ENCODE measurements around the gene FGD4. TPM values are rescaled to one million over a fixed set of nuclear protein-coding genes. Genes with fewer than 3 reads are reported as not detected.

Gene FGD4
- total RNA-seq, 1 donor from 2014 or later = 86.3 TPM

DNA sequence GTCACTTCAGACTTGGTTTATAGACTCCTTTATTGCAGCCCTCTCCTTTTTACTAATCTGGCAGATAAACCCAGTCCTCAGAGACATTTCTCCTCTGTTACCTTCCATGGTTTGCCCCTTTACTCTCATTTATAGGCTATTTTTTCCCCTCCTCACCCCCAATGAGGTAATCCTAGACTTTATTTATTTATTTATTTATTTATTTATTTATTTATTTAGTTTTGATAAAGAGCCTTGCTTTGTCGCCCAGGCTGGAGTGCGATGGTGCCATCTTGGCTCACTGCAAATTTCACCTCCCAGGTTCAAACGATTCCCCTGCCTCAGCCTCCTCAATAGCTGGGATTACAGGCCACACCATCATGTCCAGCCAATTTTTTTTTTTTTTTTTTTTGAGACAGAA, 8.4 kb downstream of the FGD4 start:
- DNase-seq = no peak

DNA sequence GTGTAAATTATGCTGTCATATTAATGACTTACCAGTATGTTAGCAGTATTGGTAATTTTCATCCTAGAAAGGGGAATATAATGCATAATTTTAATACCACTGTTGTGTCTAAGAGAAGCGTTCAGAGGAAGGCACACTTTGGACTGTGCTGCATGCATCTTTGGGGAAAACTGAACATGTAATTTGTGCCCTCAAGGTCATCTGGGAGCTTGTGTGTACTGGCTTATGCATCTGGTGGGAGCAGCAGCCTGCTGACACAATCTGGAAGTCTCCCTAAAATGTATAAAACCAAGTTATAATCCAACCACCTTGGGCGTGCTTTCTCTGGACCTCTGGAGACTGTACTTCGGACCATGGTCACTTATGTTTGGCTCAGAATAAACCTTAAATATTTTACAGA, 14.1 kb downstream of the FGD4 start:
- DNase-seq = no peak

DNA sequence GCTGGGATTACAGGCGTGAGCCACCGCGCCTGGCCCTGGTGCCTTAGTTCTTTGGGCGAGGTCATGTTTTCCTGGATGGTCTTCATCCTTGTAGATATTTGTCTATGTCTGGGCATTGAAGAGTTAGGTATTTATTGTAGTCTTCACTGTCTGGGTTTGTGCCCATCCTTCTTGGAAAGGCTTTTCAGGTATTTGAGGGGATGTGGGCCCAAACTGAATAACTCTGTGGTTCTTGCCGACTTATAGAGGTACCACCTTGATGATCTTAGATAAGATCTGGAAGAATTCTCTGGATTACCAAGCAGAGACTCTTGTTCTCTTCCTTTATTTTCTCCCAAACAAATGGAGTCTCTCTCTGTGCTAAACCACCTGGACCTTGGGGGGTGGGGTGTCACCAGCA, 18.9 kb downstream of the FGD4 start:
- DNase-seq = no peak

DNA sequence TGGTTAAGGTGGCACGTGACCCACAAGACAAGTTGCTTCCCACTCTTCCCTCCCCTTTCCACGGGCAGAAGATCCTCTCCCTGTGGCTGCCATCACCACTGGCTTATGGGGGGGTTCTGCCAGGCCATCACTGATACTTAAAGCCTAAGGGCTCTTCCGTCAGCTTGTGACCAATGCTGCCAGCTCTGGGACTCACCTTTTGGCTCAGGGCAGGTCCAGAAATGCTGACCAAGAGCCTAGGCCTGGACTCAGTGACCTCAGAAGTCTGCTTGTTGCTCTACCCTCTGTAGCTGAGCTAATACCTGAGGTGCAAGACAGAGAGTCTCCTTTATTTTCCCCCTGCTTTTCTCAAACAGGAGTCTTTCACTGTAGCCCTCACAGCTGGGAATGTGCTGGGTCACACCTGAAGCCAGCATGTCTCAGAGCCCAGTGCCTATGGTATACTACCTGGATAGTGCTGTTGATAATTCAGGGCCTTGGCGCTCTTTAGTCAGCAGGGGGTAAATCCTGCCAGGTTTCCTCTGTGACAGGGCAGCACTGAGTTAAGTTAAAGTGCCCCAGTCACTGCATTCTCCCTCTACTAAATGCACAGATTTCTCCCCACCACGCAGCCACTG, 19.7 kb downstream of the FGD4 start:
- no peak for DNase-seq

DNA sequence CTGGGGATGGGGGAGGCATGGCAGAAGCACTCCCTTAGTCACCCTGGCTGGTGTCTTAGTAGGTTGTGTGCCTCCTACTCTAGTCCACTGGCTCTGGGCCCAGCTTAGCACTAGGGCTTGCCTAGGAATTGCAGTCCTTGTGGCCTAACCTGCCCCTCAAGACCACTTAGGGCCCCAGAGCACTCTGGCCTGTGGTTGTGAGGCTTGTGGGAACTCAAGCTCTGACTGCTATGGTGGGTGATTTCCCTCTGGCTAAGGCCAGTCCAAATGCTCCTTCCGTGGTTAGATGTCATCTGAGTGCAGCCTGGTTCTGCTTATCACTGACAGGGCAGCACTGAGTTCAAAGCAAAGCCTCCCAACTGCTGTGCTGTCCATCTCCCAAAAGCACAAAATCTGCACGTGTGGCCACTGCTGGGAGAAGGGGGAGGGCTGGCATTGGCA, 20.2 kb downstream of the FGD4 start:
- DNase-seq = no peak

DNA sequence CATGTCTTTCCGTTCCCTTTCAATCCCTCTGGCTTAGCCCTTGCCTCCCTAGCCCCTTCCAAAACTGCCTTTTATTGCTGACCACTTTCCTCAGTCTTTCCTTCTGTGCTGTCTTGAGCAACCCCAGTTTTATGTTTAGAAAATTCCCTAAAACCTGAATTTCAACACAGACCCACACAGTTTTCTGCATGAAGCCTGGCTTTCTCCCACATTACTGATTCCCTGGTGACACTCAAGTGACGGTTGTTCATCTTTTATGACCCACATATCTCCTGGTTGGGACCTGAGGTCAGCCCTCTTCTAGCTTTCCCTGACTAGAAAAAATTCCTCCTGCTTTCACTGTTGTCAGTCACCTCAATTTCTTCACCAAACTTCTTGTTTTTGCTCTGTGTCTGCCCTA, 21.0 kb downstream of the FGD4 start:
- DNase-seq = no peak

DNA sequence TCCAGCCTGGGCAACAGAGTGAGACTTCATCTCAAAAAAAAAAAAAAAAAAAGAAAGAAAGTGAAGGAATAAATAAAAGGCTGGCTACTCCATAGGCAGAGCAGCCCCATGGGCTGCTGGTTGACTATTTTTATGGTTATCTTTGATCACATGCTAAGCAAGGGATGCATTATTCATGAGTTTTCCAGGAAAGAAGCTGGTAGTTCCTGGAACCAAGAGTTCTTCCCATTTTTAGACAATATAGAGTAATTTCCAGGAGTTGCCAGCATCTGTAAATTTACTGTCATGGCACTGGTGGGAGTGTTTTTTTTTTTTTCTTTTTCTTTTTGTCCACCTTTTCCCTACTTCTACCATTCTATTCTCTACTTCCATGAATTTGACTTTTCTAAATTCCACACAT, 24.2 kb downstream of the FGD4 start:
- DNase-seq = no peak

DNA sequence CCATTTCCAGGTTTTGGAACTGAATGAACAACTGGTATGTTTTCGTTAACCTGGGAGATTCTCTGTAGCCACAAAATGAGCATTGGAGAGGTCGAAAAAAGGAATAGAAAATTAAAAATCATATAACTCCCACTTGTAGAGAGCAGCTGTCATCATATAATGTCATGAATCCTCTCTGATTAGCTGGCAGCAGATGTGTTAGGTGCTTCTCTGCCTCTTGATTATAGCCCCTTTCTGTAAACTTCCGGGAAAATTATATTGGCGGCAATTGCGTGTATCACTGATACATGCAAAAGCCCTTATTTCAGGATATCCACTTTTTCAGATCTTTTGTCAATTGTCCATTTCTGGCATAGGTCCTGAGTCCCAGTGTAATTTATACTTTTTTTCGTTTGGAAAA, 31.7 kb downstream of the FGD4 start:
- DNase-seq = no peak

DNA sequence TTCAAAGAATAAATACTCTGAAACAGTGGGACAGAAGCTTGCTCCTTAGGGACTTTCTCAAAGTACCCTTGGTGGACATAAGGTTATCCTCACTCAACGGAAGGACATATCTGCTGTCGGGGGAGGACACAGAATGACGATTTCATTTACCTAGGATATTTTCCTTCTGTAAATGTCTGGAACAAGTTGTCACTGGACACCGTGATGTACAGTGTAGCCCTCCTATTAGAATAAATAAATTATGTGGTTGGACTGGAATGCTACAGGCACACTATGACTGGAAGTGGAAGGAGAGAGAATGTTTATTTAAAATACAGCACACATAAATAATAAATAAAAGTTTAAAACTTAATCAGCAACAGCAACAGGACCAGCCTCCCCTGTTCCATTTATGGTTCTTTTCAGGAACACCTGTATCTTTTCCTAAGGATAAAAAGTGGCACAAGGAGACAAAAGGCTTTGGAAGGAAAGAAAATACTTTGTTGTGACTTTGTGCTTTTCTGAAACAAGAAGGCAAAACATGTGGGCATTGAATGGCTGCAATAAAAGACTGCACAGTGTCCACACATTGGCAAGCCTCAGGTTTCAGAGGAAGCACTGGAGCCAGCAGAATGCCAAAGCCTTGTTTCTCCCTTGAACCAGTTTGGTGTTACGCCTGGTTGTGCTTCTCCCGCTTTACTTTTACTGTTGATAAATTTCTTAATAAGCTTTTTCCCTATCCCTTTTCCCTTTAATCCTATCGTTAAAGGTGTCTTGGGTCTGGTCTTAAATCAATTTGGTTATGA, 36.8 kb downstream of the FGD4 start:
- DNase-seq = no peak

DNA sequence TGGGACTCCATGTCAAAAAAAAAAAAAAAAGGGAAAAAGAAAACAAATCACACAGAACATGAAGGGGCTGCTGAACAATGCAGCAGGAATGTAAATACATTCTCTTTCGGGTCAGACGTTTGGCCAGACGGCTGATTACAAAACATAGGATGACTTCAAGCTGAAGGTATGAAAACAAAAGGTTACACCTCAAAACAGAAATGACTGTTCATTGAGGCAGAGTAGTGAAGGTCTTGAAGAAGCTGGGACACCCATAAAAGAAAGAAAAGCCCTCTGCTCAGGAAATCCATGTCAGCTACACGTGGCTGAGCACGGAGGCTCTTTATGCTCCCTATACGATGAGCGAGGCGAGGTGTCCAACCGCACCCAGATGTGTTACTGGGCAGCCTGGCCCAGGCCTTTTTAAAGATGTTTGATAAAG, 37.7 kb downstream of the FGD4 start:
- no peak for DNase-seq

DNA sequence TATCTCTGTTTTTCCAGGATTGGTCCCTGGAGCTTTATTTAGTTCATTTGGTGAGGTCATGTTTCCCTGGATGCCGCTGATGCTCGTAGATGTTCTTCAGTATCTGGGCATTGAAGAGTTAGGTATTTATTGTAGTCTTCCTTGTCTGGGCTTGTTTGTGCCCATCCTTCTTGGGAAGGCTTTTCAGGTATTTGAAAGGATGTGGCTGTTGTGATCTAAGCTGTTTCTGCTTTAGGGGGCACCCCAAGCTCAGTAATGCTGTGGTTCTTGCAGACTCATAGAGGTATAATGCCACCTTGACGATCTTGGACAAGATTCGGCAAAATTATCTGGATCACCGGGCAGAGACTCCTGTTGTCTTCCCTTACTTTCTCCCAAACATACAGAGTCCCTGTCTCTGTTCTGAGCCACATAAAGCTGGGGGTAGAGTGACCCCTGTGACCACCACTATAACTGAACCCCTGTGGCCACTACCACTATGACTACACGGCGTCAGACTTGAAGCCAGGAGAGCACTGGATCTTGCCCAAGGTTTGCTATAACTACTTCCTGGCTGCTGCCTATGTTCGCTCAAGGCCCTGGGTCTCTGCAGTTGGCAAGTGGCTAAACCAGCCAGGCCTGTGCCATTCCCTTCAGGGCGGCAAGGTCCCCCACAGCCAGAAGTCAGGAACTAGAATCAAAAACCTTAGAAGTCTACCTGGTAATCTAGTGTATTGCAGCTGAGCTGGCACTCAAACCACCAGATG, 40.9 kb downstream of the FGD4 start:
- no peak for DNase-seq

DNA sequence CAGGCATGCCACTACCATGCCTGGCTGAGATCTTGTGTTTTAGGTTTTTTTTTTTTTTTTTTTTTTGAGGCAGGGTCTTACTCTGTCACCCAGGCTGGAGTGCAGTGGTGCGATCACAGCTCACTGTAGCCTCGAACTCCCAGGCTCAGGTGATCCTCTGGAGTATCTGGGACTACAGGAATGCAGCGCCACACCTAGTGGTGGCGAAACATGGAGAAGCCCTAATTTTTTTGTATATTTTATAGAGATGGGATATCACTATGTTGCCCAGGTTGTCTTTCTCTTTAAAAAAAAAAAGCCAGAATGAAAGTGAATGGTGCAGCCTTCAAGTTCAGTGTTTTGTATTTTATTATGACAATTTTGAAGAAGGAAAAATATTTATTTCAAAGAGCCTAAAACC, 44.1 kb downstream of the FGD4 start:
- no peak for DNase-seq

DNA sequence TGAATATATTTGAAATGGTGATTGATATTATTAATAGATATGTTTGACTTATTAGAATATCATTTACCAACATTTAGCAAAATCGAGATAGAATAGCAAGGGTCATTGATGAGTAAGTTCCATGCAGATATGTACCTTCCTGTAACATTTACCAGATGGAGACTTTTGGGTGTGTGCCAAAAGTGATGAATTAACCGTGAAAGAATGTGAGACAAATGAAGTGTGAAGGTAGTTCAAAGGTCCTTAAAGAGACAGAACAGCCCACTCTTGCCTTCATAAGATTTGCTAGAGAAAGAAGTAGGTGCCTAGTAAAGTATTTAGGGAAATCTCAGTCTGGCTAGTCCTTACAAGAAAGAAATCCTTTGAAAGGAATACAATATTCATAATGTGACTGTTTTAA, 45.5 kb downstream of the FGD4 start:
- DNase-seq = no peak

DNA sequence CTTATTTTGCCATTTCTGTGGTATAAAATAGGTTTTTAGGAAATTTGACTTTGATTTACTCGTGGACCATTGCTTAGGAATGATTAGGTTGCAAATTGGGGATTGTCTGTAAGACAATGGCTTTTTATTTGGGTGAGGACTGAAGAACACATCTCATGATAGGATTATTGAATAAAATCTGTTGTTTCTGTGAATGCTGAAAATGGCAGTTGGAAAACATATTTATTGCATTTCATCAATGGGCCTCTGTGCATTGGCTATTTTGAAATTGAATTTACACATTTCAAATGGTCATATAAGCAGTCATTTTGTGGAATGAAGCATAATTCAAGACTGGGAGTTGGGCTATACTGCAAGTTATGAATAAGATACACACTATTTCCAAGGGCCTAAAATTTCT, 46.0 kb downstream of the FGD4 start:
- DNase-seq = no peak

DNA sequence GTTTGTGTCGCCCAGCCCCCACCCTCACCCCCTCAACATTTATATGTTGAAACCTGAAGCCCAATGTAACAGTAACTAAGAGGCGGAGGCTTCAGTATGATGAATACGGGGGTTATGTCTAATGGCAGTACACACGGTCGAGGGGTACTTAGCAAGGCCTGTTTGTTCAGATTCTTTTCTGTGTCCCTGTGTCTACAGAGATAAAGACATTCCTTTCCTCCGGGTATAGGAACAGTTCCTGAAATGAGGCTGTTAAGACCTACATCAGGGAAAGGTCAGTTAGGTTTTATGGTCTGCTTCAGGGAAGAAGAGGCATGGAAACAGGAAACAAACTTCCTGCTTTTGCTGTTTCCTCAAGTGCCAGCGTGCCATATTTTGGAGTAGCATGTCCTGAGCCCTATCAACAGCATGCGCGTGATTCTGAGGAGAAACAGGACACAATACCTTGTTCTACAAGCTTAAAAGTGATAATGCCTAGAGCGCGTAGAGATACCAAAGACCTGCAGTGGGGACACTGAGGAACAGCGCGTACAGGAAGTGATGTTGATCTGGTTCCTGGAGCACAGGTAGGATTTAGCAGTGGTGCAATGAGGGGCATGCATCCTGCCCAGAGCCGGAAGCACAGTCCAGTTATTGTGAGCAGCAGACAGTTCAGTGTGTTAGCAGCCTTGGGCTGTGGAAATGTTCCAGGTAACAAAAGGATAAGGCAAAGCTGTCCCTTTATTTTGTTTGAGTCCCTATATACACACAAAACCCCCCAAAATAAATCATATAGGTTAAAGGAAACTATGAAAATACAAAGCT, 47.2 kb downstream of the FGD4 start:
- DNase-seq = no peak

DNA sequence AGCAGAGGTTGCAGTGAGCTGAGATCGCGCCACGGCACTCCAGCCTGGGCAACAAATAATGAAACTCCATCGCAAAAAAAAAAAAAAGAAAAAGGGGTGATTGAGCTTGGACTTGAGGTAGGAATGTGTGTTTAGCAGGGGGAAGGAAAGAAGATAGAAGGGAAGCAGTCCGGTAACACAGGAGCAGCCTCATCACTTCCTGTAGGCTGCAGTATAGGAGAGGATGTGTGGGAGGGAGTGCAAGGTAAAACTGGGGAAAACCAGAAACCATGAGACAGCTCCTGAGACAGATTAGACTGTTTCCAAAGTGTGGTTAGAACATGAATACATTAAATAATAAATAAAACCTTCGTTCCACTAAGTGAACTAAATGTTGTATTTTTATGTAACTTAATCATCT, 49.2 kb downstream of the FGD4 start:
- DNase-seq = no peak

DNA sequence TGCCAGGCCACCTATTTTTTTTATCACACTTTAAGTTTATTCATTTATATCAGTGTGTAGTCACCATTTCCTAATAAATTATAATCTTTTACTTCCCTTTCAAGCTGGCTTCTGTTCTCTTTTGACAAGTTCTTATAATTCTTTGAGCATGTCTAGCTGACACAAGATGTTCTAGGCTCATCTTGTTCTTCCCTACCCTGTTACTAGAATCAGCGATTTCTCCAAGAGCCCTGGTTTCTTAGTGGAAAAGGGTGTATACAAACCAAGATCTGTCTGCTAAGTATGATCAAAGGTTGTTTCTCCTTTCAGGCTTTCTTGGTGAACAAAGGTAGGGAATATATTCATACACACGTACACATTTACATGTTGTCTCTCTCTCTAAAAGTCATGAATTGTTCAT, 51.0 kb downstream of the FGD4 start:
- no peak for DNase-seq

DNA sequence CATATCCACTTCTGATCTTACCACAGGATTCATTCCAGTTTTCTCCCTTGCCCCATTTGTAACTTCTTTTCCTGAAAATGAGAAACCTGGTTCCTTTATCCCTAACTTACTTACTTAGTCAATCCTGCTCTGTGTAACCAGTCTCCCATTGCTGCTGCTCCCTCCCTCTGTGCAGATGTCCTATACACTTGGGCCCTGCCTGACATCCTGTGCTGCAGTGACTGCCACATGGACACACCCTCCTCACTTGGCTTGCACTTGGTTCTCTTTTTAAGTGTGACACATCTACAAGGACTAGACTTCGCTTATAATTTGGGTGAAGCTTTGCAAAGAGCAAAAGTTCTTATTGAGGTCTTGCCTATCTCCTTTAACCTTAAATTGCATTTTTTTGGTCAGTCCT, 51.4 kb downstream of the FGD4 start:
- no peak for DNase-seq

DNA sequence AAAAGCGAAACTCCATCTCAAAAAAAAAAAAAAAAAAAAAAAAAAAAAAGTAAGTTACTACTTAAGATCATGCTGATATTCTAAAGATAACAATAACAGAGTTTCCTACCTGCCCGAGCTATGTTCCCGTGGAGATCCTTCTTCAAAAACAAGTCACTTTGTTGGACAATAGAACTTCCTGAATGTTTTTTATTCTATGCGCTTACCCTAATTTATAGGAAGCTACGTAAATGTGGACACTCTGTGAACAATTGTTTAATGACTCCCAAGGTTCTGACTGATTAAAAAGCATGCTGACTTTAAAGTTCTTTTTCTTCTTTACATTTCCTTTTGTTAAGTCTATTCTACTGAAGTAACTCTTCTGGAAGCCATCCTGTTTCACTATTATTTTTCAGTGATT, 52.5 kb downstream of the FGD4 start:
- no peak for DNase-seq

DNA sequence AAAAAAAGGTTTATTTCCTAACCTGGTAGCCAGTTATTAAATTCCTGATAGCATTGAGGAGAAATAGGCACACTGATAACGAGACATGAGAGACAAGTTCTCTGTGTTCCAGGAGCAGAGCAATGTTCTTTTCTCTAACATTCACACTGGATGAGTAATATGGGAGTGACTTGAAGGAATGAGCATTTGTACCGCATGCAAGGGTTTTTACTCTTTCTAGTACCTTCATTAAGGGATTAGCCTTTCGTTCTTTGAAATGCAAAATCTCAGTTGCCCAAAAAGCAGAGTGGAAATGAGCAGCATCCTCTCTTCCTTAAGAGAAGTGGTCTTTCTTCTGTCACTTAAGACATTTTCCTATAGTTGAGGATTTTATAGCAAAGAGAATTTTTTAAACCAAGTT, 54.7 kb downstream of the FGD4 start:
- DNase-seq = no peak

DNA sequence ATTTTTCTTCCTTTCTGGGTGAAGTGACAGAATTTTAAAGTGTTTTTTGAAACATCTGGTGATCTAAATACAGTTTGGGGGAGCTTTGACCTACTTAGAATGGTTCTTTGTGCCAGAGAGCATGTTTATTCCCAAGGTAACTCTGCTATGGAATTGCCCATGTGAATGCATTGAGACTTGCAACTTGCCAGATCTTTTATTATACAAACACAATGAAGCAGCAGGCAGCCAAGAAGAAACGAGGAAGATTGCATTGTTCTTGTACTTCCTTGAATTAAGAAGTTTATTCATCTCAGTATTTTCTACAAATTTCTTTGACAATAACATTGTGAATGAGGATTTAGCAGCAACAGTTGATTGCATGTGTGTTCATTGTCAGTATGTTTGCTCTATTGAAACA, 55.5 kb downstream of the FGD4 start:
- no peak for DNase-seq

DNA sequence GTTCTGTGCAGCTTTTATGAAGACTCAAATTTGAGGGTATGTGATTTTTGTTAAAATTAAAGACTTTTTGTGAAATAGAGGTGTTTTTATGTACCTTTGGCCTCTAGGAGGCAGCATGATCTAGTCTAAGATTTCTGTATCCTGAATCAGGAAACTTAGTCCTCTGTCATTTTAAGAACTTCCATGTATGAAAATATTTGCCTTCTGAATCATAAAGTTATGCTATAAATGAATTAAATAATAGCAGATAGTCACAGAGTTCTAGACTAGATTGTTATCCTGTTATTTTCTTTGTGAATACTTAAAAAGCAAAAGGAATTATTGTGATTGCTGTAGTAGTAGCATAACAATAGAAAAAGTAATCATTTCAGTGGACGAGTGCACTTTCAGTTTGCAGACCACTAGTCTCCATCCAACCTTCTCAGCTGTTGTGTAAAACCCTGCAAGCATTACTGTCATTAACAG, 56.3 kb downstream of the FGD4 start:
- DNase-seq = no peak
